A673 (cell line): ENCODE results near the gene SEL1L3. TPM values are rescaled to one million over a fixed set of nuclear protein-coding genes. Genes with fewer than 3 reads are reported as not detected.
"Not testable (repeated sequence)": the region's sequence is repeated elsewhere in the genome, so short reads cannot be mapped to it uniquely, and the experiment has no call there.

Experiments used
- Bru-seq: library from RNA; stranded (reverse); fragments of 400-500 nt; gene quantifications from one replicate; lab custom pipeline; 2021; lab: Mats Ljungman, UMichigan
- BruChase-seq, 2 experiments: library from RNA; stranded (reverse); fragments of 400-500 nt; gene quantifications; one replicate each; lab custom pipeline; 2021; lab: Mats Ljungman, UMichigan
- BruUV-seq: library from RNA; stranded (reverse); fragments of 400-500 nt; replicated peaks from 2 replicates; lab custom pipeline; 2021; lab: Mats Ljungman, UMichigan
- CTCF ChIA-PET: fragments of 300-600 bp; sonication (Branson Sonifier 250); formaldehyde crosslinking; loops from one replicate; lab custom pipeline; 2022; ENCODE audit warnings: antibody characterized with exemption; lab: Charles Lee
- POLR2A ChIA-PET: fragments of 300-600 bp; sonication (Branson Sonifier 250); formaldehyde crosslinking; loops from one replicate; lab custom pipeline; 2022; ENCODE audit warnings: antibody characterized with exemption; ENCODE audit not compliant: low non-redundant PET; lab: Charles Lee
- DNase-seq: peaks from one replicate; pipeline ENCODE4 v3.0.0-alpha.2; 2015; ENCODE audit warnings: low spot score
- H3K27ac ChIP-seq: fragments of 200-600 bp; sonication (generic); 2 replicates; pipeline ENCODE4 v1.5.1; 2016; ENCODE audit warnings: mixed run types, low read depth, mild to moderate bottlenecking, mixed read lengths, antibody characterized with exemption, low read length; ENCODE audit not compliant: poor library complexity, severe bottlenecking
- H3K27me3 ChIP-seq: fragments of 200-600 bp; sonication (generic); replicated peaks from 2 replicates; pipeline ENCODE4 v1.6.1; 2017; ENCODE audit warnings: mixed run types, low read depth, mild to moderate bottlenecking, mixed read lengths, antibody characterized with exemption, low read length; ENCODE audit not compliant: insufficient read depth, poor library complexity
- H3K36me3 ChIP-seq: fragments of 200-600 bp; sonication (generic); 2 replicates; pipeline ENCODE4 v1.6.1; 2016; ENCODE audit warnings: mixed run types, mild to moderate bottlenecking, mixed read lengths, antibody characterized with exemption, low read length; ENCODE audit not compliant: insufficient read depth, poor library complexity, severe bottlenecking
- H3K4me1 ChIP-seq: fragments of 200-600 bp; sonication (generic); 2 replicates; pipeline ENCODE4 v1.6.1; 2017; ENCODE audit warnings: mixed run types, mild to moderate bottlenecking, mixed read lengths, antibody characterized with exemption, low read length; ENCODE audit not compliant: insufficient read depth, poor library complexity, severe bottlenecking
- H3K4me3 ChIP-seq: fragments of 200-600 bp; sonication (generic); 2 replicates; pipeline ENCODE4 v1.5.1; 2016; ENCODE audit warnings: low read depth, mixed run types, mild to moderate bottlenecking, mixed read lengths, low read length; ENCODE audit not compliant: poor library complexity, severe bottlenecking
- H3K9me3 ChIP-seq: fragments of 200-600 bp; sonication (generic); 2 replicates; pipeline ENCODE4 v1.6.1; 2016; ENCODE audit warnings: mixed run types, low read depth, mild to moderate bottlenecking, mixed read lengths, antibody characterized with exemption, low read length; ENCODE audit not compliant: poor library complexity, severe bottlenecking
- EZH2 ChIP-seq: fragments of 200-600 bp; sonication (generic); IDR thresholded peaks from 2 replicates; pipeline ENCODE4 v1.6.1; 2017; ENCODE audit warnings: borderline replicate concordance, low read depth, mild to moderate bottlenecking, mixed read lengths, antibody characterized with exemption, low read length; ENCODE audit not compliant: poor library complexity, severe bottlenecking
- intact Hi-C: fragments of 100-400 bp; cut with micrococcal nuclease; formaldehyde crosslinking; loops from one replicate; pipeline ENCODE4 v1.10.0; 2022; ENCODE audit not compliant: unreplicated experiment
- long read RNA-seq: library from polyadenylated mRNA; stranded (forward); transcript quantifications from one replicate; pipeline ENCODE4 v2.0.0, GENCODE V29; 2022
- total RNA-seq: library from RNA; stranded (reverse); gene quantifications from 2 replicates; pipeline ENCODE4 v1.2.3, GENCODE V29; 2021
- TF ChIP-seq, protein P1 (sequence below): fragments of 300-800, 200-600 bp; sonication (generic); conservative IDR thresholded peaks from 2 replicates; pipeline ENCODE4 v1.5.1; 2017; ENCODE audit warnings: low read depth, mild to moderate bottlenecking, antibody characterized with exemption, low read length, moderate library complexity, mixed read lengths

SEL1L3 gene
- total RNA-seq (35.8 and 40.0 TPM in 2 replicates), Bru-seq, nascent RNA (percentile 77 among the genes with signal in this experiment), BruChase-seq, experiment 1, labeled RNA remaining after a 2-hour chase (percentile 75 among the genes with signal in this experiment), BruChase-seq, experiment 2, labeled RNA remaining after a 6-hour chase (percentile 72 among the genes with signal in this experiment)
- long read RNA-seq, full-length matches to known transcripts: 38 of 65 reads
- long read RNA-seq, partial matches to known transcripts: 13 of 65 reads
- long read RNA-seq, other reads (novel, unspliced or antisense): 14 of 65 reads

DNA sequence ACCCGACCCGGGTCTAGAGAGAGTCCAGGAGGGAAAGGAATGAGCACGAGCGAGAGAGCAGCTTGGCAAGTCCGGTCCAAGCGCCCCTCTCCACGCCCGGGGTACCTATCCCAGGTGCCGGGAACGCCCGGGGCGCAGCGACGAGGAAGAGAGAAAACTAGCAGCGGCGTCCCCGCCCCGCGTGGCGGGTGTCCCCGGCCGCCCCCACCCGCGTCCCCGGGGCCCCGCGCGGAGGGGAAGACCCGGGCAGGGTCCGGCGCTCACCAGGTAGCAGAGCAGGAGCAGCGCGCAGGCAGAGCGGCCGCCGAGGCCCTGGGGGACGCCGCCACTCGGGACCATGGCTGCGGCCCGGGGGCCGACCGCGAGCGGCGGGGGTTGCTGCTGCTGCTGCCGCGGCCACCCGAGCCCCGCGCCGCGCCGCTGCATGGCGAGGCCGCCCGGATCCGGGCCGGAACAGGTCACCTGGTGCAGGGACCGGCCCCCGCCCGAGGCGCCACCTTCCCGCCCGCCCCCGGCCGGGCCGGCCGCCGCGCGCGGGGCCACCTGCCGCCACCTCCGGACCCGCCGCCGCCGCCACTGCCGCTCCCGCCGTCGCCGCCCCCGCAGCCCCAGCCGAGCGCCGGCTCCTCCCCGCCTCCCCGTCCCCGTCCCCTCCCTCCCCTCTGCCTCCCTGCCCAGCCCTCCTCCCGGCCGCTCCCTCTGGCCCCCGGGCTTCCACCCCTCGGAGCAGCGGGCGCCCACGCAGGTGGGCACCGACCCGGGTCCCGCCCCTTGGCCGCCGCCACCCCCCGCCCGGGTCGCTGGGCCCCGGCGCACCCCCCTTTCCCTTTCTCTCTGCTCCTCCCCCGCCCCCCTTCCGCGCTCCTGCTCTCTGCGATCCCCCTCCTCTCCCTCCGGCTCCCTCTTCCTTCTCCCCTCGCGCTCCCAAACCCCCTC lies at the start of gene SEL1L3:
SEL1L3 (minus strand) TSS at position 578 of the 936 bp plus-strand sequence; CDS start at position 426, 152 bp downstream.
- ChIA-PET POLR2A (no interaction called here), CTCF (interaction anchor here (0.6 kb wide), 1 partner anchor 680 kb away, joined by 7 read pairs; no protein-coding TSS in a partner anchor)
- Histone ChIP-seq H3K36me3 (no peaks in the 10 kb centered on the region), H3K27me3 (no peaks in the 10 kb centered on the region), H3K4me3 (peak within 1 kb of the TSS; percentile 87), H3K9me3 (no peaks in the 10 kb centered on the region), H3K4me1 (peaks cover 22% of the 10 kb centered on the region), H3K27ac (peak within 1 kb of the TSS; percentile 76)
- no TSS peak for BruUV-seq
- TF ChIP-seq, protein P1, sequence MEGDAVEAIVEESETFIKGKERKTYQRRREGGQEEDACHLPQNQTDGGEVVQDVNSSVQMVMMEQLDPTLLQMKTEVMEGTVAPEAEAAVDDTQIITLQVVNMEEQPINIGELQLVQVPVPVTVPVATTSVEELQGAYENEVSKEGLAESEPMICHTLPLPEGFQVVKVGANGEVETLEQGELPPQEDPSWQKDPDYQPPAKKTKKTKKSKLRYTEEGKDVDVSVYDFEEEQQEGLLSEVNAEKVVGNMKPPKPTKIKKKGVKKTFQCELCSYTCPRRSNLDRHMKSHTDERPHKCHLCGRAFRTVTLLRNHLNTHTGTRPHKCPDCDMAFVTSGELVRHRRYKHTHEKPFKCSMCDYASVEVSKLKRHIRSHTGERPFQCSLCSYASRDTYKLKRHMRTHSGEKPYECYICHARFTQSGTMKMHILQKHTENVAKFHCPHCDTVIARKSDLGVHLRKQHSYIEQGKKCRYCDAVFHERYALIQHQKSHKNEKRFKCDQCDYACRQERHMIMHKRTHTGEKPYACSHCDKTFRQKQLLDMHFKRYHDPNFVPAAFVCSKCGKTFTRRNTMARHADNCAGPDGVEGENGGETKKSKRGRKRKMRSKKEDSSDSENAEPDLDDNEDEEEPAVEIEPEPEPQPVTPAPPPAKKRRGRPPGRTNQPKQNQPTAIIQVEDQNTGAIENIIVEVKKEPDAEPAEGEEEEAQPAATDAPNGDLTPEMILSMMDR: no peak
- DNase-seq: peak; percentile 57
- intact Hi-C loops: loop anchor here (5.0 kb wide), 1 partner anchor 50 kb away; the partner anchor contains the start of gene SMIM20

DNA sequence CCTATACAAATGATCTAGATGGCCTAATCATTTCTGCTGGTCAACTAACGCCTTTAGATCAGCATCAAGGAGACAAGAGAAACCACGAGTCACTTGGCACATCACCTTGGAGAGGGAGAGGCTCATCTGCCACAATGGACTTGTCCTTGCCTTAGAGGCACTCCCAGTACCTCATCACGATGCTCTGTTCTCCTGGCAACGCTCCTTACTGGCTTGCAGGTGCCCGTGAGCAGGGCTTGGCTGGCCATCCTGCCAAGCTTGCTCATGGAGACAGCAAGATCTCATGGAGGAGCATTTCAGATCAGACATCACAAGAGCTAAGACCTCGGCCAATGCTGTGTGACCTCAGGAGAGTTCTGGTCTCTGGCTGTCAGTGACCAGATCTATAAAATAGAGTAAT lies 48.6 kb upstream of the SEL1L3 start:
- TF ChIP-seq, protein P1: no peak
- no peak for TF ChIP-seq EZH2
- no TSS peak for BruUV-seq
- Histone ChIP-seq H3K4me3 (no peak overlapping the region), H3K27me3 (no peaks in the 10 kb centered on the region), H3K27ac (no peak overlapping the region), H3K4me1 (peaks cover 8% of the 10 kb centered on the region), H3K36me3 (no peaks in the 10 kb centered on the region), H3K9me3 (no peaks in the 10 kb centered on the region)
- no peak for DNase-seq
- POLR2A ChIA-PET: no interaction called here
- intact Hi-C loops: loop anchor here (5.0 kb wide), 1 partner anchor 49 kb away; the partner anchor contains the start of gene SEL1L3
- CTCF ChIA-PET: no interaction called here

DNA sequence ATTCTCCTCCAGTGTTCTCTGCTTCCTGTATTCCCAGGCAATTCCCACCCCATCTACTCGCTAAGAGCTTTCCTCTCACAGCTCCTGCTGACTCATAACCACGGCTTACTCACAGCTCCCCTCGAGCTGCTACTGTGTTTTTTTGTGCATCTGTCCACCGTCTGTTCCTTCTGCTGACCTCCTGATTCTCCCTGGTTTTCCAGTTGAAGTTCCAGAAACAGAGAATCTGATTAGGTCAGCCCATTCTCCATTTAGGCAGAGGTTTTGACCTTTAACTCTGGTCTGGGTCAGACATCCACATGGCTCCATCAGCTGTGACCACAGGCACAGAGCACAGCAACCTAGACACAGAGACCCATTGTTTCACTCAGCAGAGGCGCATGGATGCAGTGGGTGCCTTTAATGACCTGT lies 45.7 kb upstream of the SEL1L3 start:
- intact Hi-C loops: no loop called here
- no peaks in the 10 kb centered on the region for H3K36me3 ChIP-seq
- no peak overlapping the region for H3K27ac ChIP-seq
- H3K4me1 ChIP-seq: peaks cover 9% of the 10 kb centered on the region
- ChIA-PET CTCF (no interaction called here), POLR2A (interaction anchor here (0.6 kb wide), 1 partner anchor 11 kb away, joined by 5 read pairs; no protein-coding TSS in a partner anchor)
- DNase-seq: peak; percentile 60
- H3K4me3 ChIP-seq: no peak overlapping the region
- no TSS peak for BruUV-seq
- H3K9me3 ChIP-seq: no peaks in the 10 kb centered on the region
- no peaks in the 10 kb centered on the region for H3K27me3 ChIP-seq
- TF ChIP-seq, protein P1: no peak
- no peak for TF ChIP-seq EZH2

DNA sequence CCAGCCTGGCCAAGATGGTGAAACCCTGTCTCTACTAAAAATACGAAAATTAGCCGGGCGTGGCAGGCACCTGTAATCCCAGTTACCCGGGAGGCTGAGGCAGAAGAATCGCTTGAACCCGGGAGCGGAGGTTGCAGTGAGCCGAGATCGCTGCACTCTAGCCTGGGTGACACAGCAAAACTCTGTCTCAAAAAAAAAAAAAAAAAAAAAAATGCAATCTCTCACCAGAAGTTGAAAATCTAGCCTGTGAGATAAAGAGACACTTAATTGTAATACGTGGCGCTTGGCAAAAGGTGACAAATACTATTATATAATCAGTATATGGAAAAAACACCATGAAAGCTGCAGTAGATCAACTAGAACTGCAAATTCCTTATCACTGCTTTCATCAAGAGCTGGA lies 43.3 kb upstream of the SEL1L3 start:
- intact Hi-C loops, BruUV-seq, H3K27ac ChIP-seq, DNase-seq, H3K4me1 ChIP-seq, H3K9me3 ChIP-seq, H3K27me3 ChIP-seq, POLR2A ChIA-PET, H3K36me3 ChIP-seq, CTCF ChIA-PET, H3K4me3 ChIP-seq: not testable (repeated sequence)
